Left lobe of liver (tissue), 2 donors: ENCODE results near the gene CSAD. TPM values are rescaled to one million over a fixed set of nuclear protein-coding genes. Genes with fewer than 3 reads are reported as not detected.
"Not testable (repeated sequence)": the region's sequence is repeated elsewhere in the genome, so short reads cannot be mapped to it uniquely, and the experiment has no call there.

Source experiments
- ATAC-seq: fragments of 200-7000 bp; cut with Tn5 transposase; one replicate; pipeline ENCODE4 v1.9.1; 2020; ENCODE audit warnings: mild to moderate bottlenecking, moderate library complexity
- DNase-seq: peaks from one replicate; pipeline ENCODE4 v3.0.0-alpha.2; 2020; ENCODE audit warnings: low spot score
- total RNA-seq: library from RNA; stranded (reverse); gene quantifications from one replicate; pipeline ENCODE4 v1.2.1, GENCODE V29; 2021
- donor health status: DM: no; HTN: no; CAD: no; lungs with moderate emphysema.
- donor health status: DM: no; HTN: yes; CAD: no.

CSAD gene
- total RNA-seq, 1 donor from 2014 or later, result 53.6 TPM

- ATAC-seq (no peak), DNase-seq (peak; percentile 11)
Observed at GRCh38 chr12:53182903-53183302, 2.2 kb upstream of the CSAD start.

GRCh38 chr12:53181935-53182334 lies 1.2 kb upstream of the CSAD start:
- peak; percentile 15 for DNase-seq
- ATAC-seq, result no peak

- DNase-seq (peak; percentile 78), ATAC-seq (peak; percentile 73)
Observed at GRCh38 chr12:53180931-53181645, 363 bp upstream of the CSAD start.

- ATAC-seq (peak; percentile 20), DNase-seq (no peak)
Observed at GRCh38 chr12:53179687-53180219, 972 bp downstream of the CSAD start.

- not testable (repeated sequence) for ATAC-seq
- DNase-seq, result peak; percentile 36
Observed at GRCh38 chr12:53178803-53179202, 1.9 kb downstream of the CSAD start.

GRCh38 chr12:53177447-53177846 lies 3.3 kb downstream of the CSAD start:
- peak; percentile 74 for DNase-seq
- not testable (repeated sequence) for ATAC-seq

- DNase-seq (peak; percentile 18), ATAC-seq (no peak)
Observed at GRCh38 chr12:53176750-53177149, 4.0 kb downstream of the CSAD start.

GRCh38 chr12:53174881-53175491 lies 5.7 kb downstream of the CSAD start:
- DNase-seq (peak; percentile 95), ATAC-seq (peak; percentile 78)

GRCh38 chr12:53173085-53173715 lies 7.5 kb downstream of the CSAD start:
- peak; percentile 36 for DNase-seq
- ATAC-seq, result no peak

- ATAC-seq, result no peak
- peak; percentile 38 for DNase-seq
Observed at GRCh38 chr12:53172352-53172751, 8.4 kb downstream of the CSAD start.

GRCh38 chr12:53171725-53172329 lies 8.9 kb downstream of the CSAD start:
- peak; percentile 22 for ATAC-seq
- DNase-seq, result peak; percentile 83

- DNase-seq (no peak), ATAC-seq (no peak)
Observed at GRCh38 chr12:53170876-53171724, 9.6 kb downstream of the CSAD start.

GRCh38 chr12:53170215-53170614 lies 10.5 kb downstream of the CSAD start:
- ATAC-seq (peak; percentile 72), DNase-seq (peak; percentile 93)

- ATAC-seq, result peak; percentile 57
- DNase-seq, result peak; percentile 49
Observed at GRCh38 chr12:53169644-53170043, 11.1 kb downstream of the CSAD start.

GRCh38 chr12:53166837-53167236 lies 13.9 kb downstream of the CSAD start:
- DNase-seq, result no peak
- no peak for ATAC-seq

GRCh38 chr12:53163008-53163407 lies 17.7 kb downstream of the CSAD start:
- not testable (repeated sequence) for ATAC-seq, DNase-seq

GRCh38 chr12:53161119-53161911 lies 19.4 kb downstream of the CSAD start:
- DNase-seq (peak; percentile 60), ATAC-seq (peak; percentile 30)

GRCh38 chr12:53160673-53161072 lies 20.1 kb downstream of the CSAD start:
- ATAC-seq (peak; percentile 24), DNase-seq (no peak)

- peak; percentile 55 for ATAC-seq
- no peak for DNase-seq
Observed at GRCh38 chr12:53160000-53160399, 20.7 kb downstream of the CSAD start.
